HG03196 (cell line): ENCODE measurements around the gene LRP1.

ENCODE experiments used
- ATAC-seq: cut with Tn5 transposase; IDR thresholded peaks from one replicate; pipeline ENCODE4 v1.9.1; 2021; ENCODE audit not compliant: unreplicated experiment

LRP1 gene

GRCh38 chr12:57133013-57133569, 4.8 kb downstream of the LRP1 start:
- ATAC-seq: no peak

GRCh38 chr12:57133916-57134315, 5.6 kb downstream of the LRP1 start:
- no peak for ATAC-seq

GRCh38 chr12:57134949-57135348, 6.7 kb downstream of the LRP1 start:
- ATAC-seq: no peak

- no peak for ATAC-seq
Observed at GRCh38 chr12:57135527-57136326, 7.4 kb downstream of the LRP1 start.

- ATAC-seq: no peak
Observed at GRCh38 chr12:57138526-57139272, 10.4 kb downstream of the LRP1 start.

- ATAC-seq: no peak
Observed at GRCh38 chr12:57139796-57140649, 11.7 kb downstream of the LRP1 start.

GRCh38 chr12:57141249-57141648, 13.0 kb downstream of the LRP1 start:
- ATAC-seq: no peak

GRCh38 chr12:57142121-57142520, 13.8 kb downstream of the LRP1 start:
- no peak for ATAC-seq

- ATAC-seq: no peak
Observed at GRCh38 chr12:57142727-57143126, 14.4 kb downstream of the LRP1 start.

GRCh38 chr12:57143454-57143853, 15.2 kb downstream of the LRP1 start:
- no peak for ATAC-seq

- no peak for ATAC-seq
Observed at GRCh38 chr12:57145460-57146059, 17.3 kb downstream of the LRP1 start.

- no peak for ATAC-seq
Observed at GRCh38 chr12:57146092-57146491, 17.8 kb downstream of the LRP1 start.

GRCh38 chr12:57146961-57147944, 19.0 kb downstream of the LRP1 start, which contains the start of gene LRP1-AS:
TSS of gene LRP1-AS (minus strand) at chr12:57147619.
- ATAC-seq: no peak

- no peak for ATAC-seq
Observed at GRCh38 chr12:57148469-57149244, 20.4 kb downstream of the LRP1 start.

- ATAC-seq: no peak
Observed at GRCh38 chr12:57149245-57149900, 21.1 kb downstream of the LRP1 start.

- no peak for ATAC-seq
Observed at GRCh38 chr12:57150400-57151000, 22.2 kb downstream of the LRP1 start.

GRCh38 chr12:57151741-57152630, 23.7 kb downstream of the LRP1 start:
- no peak for ATAC-seq
